Stomach (tissue), 4 donors: Measurements from ENCODE around the gene SNRPD1.

Experiments used
- EP300 ChIP-seq: sonication (generic); formaldehyde crosslinking; IDR thresholded peaks from one replicate; pipeline ENCODE4 v1.6.1; 2017; ENCODE audit warnings: antibody characterized with exemption
- TF ChIP-seq, protein P1 (sequence below), 7 experiments: fragments of 450-650 bp in 4 of 7; fragments of 200-600 bp in 3 of 7; sonication (generic) in 3 of 7; IDR thresholded peaks; one replicate each; pipeline ENCODE4 v1.5.1; 2016 to 2019; ENCODE audit warnings: antibody characterized with exemption in 7 of 7, control low read depth in 2 of 7, mild to moderate bottlenecking in 1 of 7

DNA sequence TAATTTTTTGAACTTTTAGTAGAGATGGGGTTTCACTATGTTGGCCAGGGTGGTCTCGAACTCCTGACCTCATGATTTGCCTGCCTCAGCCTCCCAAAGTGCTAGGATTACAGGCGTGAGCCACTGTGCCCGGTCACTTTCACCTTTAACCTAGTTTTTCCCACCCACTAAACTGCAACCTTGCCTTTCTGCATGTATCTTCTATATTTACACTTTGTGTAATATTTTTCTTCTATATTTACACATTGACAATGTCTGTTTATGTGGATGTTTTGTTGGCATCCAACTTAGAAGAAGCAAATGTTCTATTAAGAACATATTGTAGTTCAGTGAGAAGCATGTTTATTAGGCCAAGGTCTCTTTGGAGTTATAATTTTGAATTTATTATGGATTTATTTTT is 26.7 kb downstream of the SNRPD1 start:
- TF ChIP-seq, protein P1, sequence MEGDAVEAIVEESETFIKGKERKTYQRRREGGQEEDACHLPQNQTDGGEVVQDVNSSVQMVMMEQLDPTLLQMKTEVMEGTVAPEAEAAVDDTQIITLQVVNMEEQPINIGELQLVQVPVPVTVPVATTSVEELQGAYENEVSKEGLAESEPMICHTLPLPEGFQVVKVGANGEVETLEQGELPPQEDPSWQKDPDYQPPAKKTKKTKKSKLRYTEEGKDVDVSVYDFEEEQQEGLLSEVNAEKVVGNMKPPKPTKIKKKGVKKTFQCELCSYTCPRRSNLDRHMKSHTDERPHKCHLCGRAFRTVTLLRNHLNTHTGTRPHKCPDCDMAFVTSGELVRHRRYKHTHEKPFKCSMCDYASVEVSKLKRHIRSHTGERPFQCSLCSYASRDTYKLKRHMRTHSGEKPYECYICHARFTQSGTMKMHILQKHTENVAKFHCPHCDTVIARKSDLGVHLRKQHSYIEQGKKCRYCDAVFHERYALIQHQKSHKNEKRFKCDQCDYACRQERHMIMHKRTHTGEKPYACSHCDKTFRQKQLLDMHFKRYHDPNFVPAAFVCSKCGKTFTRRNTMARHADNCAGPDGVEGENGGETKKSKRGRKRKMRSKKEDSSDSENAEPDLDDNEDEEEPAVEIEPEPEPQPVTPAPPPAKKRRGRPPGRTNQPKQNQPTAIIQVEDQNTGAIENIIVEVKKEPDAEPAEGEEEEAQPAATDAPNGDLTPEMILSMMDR (IDR thresholded peaks at IDR 0.05), result no peak
- TF ChIP-seq EP300, result no peak
